NCI-H2196 (cell line): ENCODE results near the gene SHB.
A peak's percentile ranks its signal among the peaks of the same experiment; 100 is the strongest.

ENCODE experiments used
- DNase-seq: peaks from one replicate; lab custom pipeline; 2025; ENCODE audit not compliant: unreplicated experiment; lab: John Stamatoyannopoulos, UW

The SHB gene

GRCh38 chr9:37956423-37956820, 112.6 kb downstream of the SHB start:
- DNase-seq: no peak

DNA sequence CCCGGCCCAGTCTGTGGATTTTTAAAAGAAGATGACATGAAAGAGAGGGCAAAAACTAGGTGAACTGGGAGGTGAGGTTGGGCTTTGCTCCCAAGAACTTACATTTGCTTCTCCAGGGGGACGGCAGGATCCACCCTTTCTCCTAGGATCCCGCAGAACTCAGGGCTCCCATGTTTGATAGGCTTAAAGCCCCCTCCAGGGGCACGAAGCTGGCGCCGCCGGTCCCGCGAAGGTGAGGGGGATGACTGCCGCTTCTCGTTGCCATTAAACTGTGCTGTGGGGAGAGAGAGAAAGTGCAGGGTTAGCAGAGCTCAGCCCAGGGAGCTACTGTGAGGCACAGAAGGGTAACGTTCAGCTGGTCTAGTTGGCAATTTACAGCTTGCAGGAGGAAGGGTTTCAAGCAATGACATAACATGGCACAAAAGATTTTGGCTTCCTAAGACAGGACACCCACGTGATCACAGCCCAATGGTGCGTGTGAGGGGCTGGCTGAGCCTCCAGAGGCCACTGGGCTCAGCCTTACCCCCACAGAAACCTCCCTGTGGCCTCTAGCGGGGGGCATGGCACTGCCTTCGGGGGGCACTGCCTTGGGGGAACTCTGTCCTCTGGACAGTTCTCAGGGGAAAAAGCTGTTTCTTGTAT, 113.1 kb downstream of the SHB start:
- no peak for DNase-seq

DNA sequence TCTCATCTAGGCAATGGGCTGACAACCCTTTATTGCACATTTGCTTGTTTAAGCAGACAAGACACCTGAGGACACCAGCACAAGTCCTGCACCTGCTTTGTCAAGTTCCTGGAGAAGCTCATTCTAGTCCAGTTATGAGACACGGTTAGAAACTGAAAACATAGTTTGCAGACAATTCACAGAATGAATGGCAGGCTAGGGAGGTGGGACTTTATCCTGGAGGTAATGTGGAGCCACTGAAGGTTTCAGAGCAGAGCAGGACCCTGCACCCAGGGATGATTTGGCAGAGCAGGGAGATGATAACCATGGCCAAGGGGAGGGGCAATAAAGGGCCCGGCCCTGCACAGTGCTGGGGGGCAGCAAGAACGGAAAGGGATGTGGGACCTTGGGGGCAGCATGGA, 114.4 kb downstream of the SHB start:
- no peak for DNase-seq

- DNase-seq: no peak
These were observed 115.1 kb downstream of the SHB start for GRCh38 chr9:37953775-37954437.

GRCh38 chr9:37953206-37953774, 115.7 kb downstream of the SHB start:
- no peak for DNase-seq

GRCh38 chr9:37952731-37953130, 116.3 kb downstream of the SHB start:
- no peak for DNase-seq

GRCh38 chr9:37951671-37952449, 117.2 kb downstream of the SHB start:
- no peak for DNase-seq

DNA sequence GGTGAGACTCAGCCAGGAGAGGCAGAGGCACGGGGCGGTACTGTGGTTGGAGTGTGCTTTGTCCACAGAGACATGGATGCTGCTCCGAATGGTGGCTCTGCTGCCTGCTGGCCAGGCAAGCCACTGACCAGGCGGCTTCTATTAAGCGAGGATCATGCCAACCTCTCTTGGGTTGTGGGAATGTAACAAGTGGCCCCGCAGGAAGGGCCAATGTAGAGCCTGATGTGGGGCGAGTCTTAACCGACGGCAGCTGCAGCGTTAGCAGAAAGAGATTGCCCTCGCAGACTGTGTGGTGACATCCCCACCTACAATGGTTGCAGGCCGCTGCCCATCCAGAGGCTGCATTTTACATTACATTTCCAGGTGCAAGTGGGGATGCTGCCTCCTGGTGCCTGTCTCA, 118.5 kb downstream of the SHB start:
- no peak for DNase-seq

GRCh38 chr9:37949576-37949975, 119.5 kb downstream of the SHB start:
- DNase-seq: no peak

DNA sequence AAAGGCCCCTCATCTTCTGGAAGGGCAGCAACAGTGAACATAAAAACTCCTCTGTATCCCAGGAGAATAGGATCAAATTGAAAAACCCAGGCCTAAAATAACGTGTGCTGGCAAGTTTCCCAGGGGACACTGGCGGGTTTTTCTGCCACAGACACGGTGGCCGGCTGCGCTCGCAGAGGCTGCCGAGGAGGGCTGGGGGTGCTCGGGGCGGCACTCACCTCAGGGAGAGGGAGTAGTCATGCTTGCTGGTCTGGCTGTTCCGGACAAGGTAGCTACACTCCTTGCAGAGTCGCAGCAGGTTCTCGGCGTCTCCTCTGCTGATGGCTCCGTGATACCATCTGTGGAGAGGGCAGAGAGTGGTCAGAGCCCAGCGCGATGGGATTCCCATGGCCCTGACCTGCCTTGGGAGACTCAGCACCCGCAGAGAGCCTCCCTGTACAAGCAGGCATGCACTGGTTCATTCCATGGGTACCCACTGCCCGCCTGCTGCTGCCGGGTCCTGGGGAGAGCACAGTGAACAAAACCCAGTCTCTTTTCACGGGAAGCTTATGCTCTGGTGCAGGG, 120.5 kb downstream of the SHB start:
- DNase-seq: no peak

- no peak for DNase-seq
These were observed 121.0 kb downstream of the SHB start for GRCh38 chr9:37947977-37948376.

- no peak for DNase-seq
These were observed 121.6 kb downstream of the SHB start for GRCh38 chr9:37947471-37947870.

- DNase-seq: no peak
These were observed 122.1 kb downstream of the SHB start for GRCh38 chr9:37946971-37947370.

- DNase-seq: no peak
These were observed 123.0 kb downstream of the SHB start for GRCh38 chr9:37946041-37946440.

DNA sequence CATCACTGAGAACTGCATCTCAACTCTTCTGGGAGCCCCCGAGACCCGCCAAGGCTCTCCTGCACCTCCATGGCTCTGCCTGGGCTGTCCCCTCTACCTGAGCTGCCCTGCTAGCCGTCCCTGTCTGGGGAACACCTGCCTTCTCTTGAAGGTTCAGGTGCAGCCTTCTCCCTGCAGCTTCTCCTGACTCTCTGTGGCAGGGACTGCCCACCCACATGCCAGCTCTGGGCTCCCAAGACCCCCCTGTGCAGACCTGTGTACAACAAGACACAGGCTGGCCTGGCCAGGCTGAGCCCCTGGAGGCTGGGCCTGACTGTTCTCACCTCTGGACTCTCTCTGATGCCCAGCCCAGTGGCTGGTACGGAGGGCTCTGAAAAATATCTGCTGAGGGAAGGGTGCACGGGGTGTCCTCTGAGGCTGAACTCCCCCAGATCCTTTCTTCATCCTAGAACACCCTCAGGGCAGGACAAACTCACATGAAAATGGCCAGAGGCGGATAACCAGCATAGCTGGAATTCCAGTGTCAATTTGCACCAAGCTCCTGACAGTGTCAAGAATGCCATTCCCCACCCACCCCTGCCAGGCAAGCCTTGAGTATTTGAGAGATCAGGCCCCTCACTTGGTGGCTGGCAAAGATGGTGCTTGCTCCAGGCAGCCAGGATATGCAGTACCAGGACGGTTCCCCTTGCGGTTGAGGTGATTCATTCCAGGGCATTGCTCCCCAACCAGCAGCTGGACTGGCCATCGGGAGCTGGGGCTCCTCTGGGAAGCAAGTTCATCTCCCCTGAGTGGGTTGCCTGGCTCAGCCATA, 124.2 kb downstream of the SHB start:
- no peak for DNase-seq

GRCh38 chr9:37944266-37944650, 124.8 kb downstream of the SHB start:
- no peak for DNase-seq

- peak; percentile 34 for DNase-seq
These were observed 125.4 kb downstream of the SHB start for GRCh38 chr9:37943345-37944265.

- DNase-seq: no peak
These were observed 126.2 kb downstream of the SHB start for GRCh38 chr9:37942621-37943344.

DNA sequence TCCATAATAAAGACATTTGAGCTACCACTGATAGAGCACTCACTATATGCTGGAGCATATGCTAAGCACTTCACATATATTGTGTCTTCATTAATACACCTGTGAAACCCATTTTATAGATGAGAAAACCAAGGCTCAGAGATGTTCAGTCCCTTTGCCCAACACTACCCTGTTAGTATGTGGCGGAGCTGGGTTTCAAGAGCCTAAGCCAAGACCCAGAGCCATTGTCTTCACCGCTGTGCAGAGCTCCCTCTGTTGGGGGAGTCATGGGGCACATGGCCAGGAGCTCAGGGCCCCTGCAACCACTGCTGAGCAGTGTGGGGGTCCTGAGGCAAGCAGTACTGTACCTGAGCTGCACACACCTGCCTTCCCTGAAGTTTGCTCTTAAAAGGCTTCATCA, 127.8 kb downstream of the SHB start:
- no peak for DNase-seq
